IPS DF 19.7 (cell line): ENCODE measurements around the gene FMO4.
"Not testable (repeated sequence)": the region's sequence is repeated elsewhere in the genome, so short reads cannot be mapped to it uniquely, and the experiment has no call there.

Experiments
- DNase-seq: peaks from one replicate; pipeline ENCODE4 v3.0.0-alpha.2; 2013; ENCODE audit warnings: low read depth, low spot score

Gene FMO4

GRCh38 chr1:171334024-171334640 lies 20.1 kb downstream of the FMO4 start:
- no peak for DNase-seq

DNA sequence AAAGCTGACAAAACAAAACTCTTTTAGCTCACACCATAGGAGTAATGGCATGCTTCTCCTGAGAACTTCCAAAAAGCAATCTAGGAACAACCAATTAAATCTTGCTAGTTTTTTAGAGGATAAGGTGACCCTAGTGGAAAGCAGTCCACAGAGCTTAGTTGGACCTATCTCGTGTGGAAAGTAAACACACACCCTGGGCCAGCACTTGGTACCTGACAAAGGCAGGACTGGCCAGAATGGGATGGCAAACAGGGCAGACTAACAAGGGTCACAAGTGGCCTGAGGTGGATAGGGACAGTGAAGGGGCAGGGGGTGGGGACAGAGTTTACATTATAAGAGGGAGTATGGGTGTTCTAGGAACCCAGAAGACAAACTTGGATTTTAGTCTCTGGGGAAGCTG lies 22.0 kb downstream of the FMO4 start:
- no peak for DNase-seq

- DNase-seq, result not testable (repeated sequence)
These were observed 25.4 kb downstream of the FMO4 start for GRCh38 chr1:171339345-171339744.

- DNase-seq, result no peak
These were observed 29.9 kb downstream of the FMO4 start for GRCh38 chr1:171343727-171344472.

DNA sequence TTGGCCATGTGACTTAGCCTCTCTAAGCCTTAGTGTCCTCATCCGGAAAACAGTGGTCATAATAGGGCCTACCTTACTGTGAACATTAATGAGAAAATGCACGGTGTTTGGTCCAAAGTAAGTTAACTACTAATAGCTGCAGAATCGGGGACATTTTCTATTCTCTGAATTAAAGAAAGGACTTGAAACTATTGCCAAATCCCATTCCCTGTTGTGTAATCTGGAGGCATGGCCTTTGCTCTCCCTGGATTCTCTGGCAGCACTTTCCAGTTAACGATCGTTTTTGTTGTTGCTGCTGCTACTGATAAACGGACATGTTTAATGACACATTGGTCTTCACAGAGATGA lies 30.5 kb downstream of the FMO4 start:
- DNase-seq, result no peak

- DNase-seq, result no peak
These were observed 31.6 kb downstream of the FMO4 start for GRCh38 chr1:171345536-171345935.

DNA sequence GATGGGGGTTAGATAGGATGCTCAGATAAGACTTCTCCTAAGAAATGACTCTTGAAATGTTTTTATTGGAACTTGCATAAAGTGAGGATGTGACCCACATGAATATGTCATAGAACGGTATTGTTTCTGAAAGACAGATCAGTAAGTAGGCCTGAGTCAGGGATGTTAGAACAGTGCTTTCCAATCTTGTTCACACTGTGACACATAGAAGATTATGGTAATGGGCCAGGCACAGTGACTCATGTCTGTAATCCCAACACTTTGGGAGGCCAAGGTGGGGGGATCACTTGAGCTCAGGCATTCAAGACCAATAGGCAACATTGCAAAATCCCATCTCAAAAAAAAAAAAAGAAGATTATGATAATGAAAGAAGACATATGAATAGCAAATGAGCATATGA lies 32.9 kb downstream of the FMO4 start:
- no peak for DNase-seq

DNA sequence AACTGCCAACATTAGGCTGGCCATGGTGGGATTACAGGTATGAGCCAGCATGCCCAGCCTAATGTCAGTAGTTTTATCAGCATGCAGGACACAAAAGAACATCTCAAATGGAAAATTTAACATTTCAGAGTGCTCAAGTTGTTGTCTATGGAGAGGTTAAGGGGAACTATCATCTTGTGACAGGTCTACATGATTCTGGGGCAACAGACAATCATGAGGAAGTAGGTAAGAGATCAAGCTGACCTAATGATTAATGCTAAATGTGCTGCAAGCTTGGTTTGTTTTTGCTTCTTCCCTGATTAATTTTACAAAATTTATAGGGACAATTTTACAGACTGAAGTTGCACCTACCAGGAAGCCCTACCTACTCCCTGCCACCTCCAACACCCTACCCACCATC lies 36.6 kb downstream of the FMO4 start:
- no peak for DNase-seq

DNA sequence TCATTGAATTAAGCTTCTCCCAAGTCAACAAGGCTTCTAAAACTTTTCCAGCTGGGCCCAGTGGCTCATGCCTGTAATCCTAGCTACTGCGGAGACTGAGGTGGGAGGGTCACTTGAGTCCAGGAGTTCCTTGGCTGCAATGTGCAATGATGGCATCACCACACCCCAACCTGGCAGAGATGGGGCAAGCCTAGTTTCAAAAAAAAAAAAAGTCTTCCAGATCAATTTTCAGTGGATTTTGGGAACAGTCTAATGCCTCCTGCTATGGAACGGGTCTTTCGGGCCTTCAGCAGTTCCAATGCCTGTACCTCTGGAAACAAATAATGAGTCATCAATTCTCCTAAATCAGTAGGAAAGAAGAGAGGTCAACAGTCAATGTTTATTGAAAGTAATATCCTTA lies 38.0 kb downstream of the FMO4 start:
- no peak for DNase-seq

DNA sequence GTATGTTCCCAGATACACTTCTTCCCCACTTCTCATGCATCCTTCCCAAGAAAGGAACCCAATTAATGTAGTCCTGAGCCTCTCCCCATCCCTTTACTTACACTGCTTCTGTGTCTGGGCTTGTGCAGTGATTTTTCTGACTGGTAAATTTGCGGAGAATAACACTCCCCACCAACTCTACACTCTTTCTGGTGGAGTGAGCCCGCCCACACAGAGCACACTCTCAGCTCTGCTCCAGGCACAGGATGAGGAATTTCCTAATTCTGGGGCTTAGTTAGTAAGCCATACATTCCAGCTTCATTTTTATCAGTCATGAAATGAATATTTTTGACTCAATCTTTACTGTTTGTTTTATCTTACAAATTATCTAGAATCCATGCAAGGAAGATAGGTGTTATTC lies 38.6 kb downstream of the FMO4 start:
- DNase-seq, result no peak

DNA sequence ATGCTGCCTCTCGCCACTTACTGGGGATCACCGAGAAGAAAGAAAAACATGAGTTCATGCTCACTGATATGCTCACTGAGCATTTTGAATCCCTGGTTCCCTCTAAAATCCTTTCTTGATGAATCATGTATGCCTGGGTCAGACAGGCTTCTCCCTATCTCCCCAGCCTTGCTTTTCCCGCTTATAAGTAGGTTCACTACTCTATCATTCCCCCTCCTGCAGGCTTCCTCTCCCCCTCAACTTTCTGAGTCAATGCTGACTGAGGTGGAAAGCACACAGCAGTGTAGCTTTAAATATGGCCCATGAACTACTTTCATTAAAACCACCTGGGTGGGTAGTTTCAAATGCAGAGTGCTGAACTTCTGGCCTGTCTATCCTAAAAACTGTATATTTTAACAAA lies 41.7 kb downstream of the FMO4 start:
- DNase-seq, result no peak

- no peak for DNase-seq
These were observed 43.2 kb downstream of the FMO4 start for GRCh38 chr1:171357179-171357578.

GRCh38 chr1:171359355-171359648 lies 45.3 kb downstream of the FMO4 start:
- DNase-seq, result not testable (repeated sequence)

DNA sequence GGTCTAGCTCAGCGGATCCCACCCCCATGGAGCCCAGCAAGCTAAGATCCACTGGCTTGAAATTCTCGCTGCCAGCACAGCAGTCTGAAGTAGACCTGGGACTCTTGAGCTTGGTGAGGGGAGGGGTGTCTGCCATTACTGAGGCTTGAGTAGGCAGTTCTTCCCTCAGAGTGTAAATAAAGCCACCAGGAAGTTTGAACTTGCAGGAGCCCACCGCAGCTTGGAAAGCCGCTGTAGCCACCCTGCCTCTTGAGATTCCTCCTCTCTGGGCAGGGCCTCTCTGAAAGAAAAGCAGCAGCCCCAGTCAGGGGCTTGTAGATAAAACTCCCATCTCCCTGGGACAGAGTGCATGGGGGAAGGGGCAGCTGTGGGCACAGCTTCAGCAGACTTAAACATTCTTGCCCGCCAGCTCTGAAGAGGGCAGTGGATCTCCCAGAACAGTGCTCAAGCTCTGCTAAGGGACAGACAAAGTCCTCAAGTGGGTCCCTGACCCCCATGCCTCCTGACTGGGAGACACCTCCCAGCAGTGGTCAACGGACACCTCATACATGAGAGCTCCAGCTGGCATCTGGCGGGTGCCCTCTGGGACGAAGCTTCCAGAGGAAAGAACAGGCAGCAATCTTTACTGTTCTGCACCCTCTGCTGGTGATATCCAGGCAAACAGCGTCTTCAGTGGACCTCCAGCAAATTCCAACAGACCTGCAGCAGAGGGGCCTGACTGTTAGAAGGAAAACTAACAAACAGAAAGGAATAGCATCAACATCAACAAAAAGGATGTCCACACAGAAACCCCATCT lies 45.9 kb downstream of the FMO4 start:
- DNase-seq, result not testable (repeated sequence)

- no peak for DNase-seq
These were observed 52.1 kb downstream of the FMO4 start for GRCh38 chr1:171366085-171366484.

GRCh38 chr1:171366816-171367215 lies 52.8 kb downstream of the FMO4 start:
- DNase-seq, result no peak

- no peak for DNase-seq
These were observed 53.5 kb downstream of the FMO4 start for GRCh38 chr1:171367436-171367835.

- no peak for DNase-seq
These were observed 58.6 kb downstream of the FMO4 start for GRCh38 chr1:171372418-171373084.

DNA sequence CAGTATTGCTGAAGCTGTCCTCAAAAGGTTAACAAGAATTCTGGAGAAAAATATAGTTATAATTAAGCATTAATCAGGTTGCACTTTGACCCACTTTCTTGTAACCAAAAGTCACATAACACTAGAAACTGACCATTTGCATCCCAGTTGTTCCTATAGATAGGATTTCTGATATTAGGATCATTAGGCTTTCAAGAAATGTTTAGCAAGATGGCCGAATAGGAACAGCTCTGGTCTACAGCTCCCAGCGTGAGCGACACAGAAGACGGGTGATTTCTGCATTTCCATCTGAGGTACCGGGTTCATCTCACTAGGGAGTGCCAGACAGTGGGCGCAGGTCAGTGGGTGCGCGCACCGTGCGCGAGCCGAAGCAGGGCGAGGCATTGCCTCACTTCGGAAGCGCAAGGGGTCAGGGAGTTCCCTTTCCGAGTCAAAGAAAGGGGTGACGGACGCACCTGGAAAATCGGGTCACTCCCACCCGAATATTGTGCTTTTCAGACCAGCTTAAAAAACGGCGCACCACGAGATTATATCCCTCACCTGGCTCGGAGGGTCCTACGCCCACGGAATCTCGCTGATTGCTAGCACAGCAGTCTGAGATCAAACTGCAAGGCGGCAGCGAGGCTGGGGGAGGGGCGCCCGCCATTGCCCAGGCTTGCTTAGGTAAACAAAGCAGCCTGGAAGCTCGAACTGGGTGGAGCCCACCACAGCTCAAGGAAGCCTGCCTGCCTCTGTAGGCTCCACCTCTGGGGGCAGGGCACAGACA lies 59.6 kb downstream of the FMO4 start:
- DNase-seq, result not testable (repeated sequence)

DNA sequence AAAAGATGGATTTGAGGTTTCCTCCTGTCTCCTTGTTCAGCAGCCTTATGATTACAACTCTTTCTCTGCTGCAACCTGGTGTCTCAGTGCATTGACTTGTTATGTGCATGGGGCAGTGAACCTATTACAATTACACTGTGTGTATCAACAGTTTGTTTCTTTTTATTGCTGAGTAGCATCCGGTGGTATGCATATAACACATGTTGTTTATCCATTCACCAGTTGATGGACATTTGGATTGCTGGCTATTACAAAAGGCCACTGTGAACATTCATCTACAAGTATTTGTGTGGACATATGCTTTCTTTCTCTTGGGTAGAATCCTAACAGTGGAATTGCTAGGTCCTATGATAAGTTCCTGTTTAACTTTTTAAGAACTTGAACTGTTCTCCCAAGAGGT lies 65.9 kb downstream of the FMO4 start:
- no peak for DNase-seq

- no peak for DNase-seq
These were observed 67.9 kb downstream of the FMO4 start for GRCh38 chr1:171381866-171382210.

DNA sequence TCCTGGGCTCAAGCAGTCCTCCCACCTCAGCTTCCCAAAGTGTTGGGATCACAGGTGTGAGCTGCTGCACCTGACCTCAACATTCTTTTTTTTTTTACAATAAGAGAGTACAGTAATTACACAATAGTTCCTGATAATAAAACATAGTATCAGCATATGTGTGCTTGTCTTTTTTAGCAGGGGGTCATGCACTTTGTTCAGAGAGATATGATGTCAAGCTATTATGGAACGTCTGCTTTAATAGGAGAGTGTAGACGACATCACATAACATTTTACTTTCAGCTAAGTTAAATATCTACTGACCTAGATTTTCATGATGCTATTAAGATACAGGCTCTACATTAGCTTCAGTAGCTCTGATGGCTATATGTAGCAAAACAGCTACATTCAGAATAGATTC lies 70.5 kb downstream of the FMO4 start:
- no peak for DNase-seq
